Stimulated activated CD4-positive, alpha-beta T cell treated with anti-CD3 and anti-CD28 coated beads, Interleukin-4, amount 100 ng/mL, for 48 hours (primary cell): ENCODE results near the gene BARHL2.

Experiments used
- DNase-seq, 2 donors: peaks; one replicate each; pipeline ENCODE4 v3.0.0-alpha.2; 2020; ENCODE audit warnings: low read depth in 2 of 2

Gene BARHL2

GRCh38 chr1:90724926-90725656 is 8.0 kb upstream of the BARHL2 start:
- no peak for DNase-seq

- no peak for DNase-seq
Measured at GRCh38 chr1:90724361-90724760, 7.3 kb upstream of the BARHL2 start.

- DNase-seq, result no peak
Measured at GRCh38 chr1:90723590-90724108, 6.5 kb upstream of the BARHL2 start.

- DNase-seq, result no peak
Measured at GRCh38 chr1:90722874-90723589, 5.9 kb upstream of the BARHL2 start.

- no peak for DNase-seq
Measured at GRCh38 chr1:90721210-90722194, 4.4 kb upstream of the BARHL2 start.

- DNase-seq, result no peak
Measured at GRCh38 chr1:90720145-90720636, 3.1 kb upstream of the BARHL2 start.

- DNase-seq, result no peak
Measured at GRCh38 chr1:90719330-90720144, 2.4 kb upstream of the BARHL2 start.

GRCh38 chr1:90718411-90719329 is 1.6 kb upstream of the BARHL2 start:
- DNase-seq, result no peak

- no peak for DNase-seq
Measured at GRCh38 chr1:90717665-90718410, 736 bp upstream of the BARHL2 start.

- DNase-seq, result no peak
Measured at GRCh38 chr1:90717356-90717664, 208 bp upstream of the BARHL2 start.

- DNase-seq, result no peak
Measured at GRCh38 chr1:90716243-90716551, 905 bp downstream of the BARHL2 start.

- no peak for DNase-seq
Measured at GRCh38 chr1:90715309-90715708, 1.8 kb downstream of the BARHL2 start.

- DNase-seq, result no peak
Measured at GRCh38 chr1:90714521-90714951, 2.6 kb downstream of the BARHL2 start.

- DNase-seq, result no peak
Measured at GRCh38 chr1:90713741-90714509, 3.2 kb downstream of the BARHL2 start.

GRCh38 chr1:90712915-90713730 is 4.0 kb downstream of the BARHL2 start:
- DNase-seq, result no peak

GRCh38 chr1:90712153-90712856 is 4.8 kb downstream of the BARHL2 start:
- DNase-seq, result no peak

GRCh38 chr1:90711696-90712095 is 5.4 kb downstream of the BARHL2 start:
- no peak for DNase-seq
